ENCODE data around the gene IPO5.

Gene IPO5

GRCh38 chr13:97953376-97953970 lies at the start of gene IPO5:
Gene IPO5, plus strand, starts transcription at chr13:97953675. Its CDS starts 23,022 bp downstream, at chr13:97976697.
- DNase-seq (ENCODE audit: low spot score): no peak

DNA sequence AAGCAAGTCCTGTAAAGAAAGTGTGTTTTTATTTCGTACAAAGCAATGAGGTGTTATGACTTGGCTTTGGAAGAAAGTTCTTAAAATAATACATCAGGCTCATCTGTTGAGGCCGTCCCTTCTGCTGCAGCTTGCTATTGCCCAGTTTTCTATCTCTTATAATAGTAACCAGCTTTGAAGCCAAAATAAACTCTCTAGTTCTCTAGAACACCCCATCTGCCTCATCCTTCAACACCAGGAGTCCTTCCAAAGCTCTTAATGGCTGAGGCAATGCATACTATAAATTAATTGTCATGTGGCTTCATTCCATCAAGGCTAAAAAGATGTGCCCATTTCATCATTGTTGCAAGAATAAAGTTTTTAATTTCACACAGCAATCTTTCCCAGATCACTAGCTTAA lies 49.4 kb upstream of the IPO5 start:
- DNase-seq (ENCODE audit: low spot score): no peak

- no peak for DNase-seq (ENCODE audit: low spot score)
These were observed 48.0 kb upstream of the IPO5 start for GRCh38 chr13:97905517-97905916.

- no peak for DNase-seq (ENCODE audit: low spot score)
These were observed 42.0 kb upstream of the IPO5 start for GRCh38 chr13:97911311-97912138.

DNA sequence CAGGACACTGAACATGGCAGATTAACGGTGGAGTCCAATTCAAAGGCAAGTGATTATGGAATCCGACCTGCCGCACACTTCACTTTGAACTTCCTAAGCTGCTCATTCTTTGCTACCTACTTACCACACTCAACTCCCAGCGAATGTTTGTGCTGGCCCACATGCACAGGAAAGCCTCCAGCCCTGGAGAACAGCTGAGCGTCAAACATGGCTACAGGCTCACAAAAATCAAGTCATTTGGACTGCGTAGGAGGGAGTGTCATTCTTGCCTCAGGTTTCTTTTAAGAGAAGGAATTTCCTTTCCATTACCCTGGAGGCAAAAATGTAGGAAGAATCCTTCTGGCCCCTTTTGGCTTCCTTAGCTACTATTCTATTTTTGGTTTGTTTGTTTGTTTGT lies 41.3 kb upstream of the IPO5 start:
- no peak for DNase-seq (ENCODE audit: low spot score)

DNA sequence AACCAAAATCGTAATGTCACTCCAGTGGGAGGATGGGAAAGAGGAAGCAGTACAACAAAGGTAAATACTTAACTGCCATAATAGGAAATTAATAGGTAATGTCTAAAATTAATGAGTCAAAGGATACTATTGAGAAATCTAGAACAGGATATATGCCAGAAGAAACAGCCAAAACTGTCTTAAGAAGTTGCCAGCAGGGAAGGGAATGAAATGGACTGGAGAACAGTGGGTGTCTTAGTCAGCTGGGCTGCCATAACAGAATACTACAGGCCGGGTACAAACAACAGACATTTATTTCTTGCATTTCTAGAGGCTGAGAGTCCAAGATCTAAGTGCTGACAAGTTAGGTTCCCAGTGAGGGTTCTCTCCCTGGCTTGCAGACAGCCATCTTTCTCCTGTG lies 40.3 kb upstream of the IPO5 start:
- DNase-seq (ENCODE audit: low spot score): no peak

DNA sequence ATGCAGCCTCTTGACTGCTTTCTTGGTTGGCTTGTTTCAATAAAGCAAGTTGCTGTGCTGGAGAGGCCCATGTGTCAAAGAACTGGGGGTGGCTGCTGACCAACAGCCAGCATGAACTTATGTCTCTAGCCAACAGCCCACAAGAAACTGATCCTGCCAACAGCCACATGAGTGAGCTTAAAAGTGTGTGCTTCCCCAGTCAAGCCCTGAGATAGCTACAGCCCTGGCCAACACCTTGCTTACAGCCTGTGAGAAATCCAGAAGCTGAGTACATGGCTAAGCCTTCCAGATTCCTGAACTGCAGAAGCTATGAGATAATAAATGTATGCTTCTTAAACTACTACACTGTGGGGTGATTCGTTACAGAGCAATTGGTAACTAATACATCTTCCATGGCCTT lies 38.9 kb upstream of the IPO5 start:
- DNase-seq (ENCODE audit: low spot score): no peak

GRCh38 chr13:97921176-97921816 lies 32.2 kb upstream of the IPO5 start:
- no peak for DNase-seq (ENCODE audit: low spot score)

DNA sequence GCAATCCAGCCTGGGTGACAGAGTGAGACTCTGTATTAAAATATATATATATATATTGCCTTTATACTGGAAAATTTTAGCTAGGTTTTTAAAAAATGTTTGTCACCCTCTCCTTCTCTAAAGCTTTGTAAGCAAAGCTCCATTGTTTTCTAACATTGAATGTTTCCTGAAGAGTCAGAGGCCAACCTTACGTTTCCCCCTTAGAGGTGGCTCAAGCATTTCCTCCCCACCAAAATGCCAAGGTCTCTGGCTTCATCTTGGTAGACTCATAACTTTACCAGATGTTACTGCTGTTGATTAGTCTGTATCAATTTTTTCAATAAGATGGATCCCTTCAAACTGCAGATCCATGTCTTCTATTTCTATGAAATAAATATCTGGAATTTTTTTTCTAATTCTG lies 25.2 kb upstream of the IPO5 start:
- DNase-seq (ENCODE audit: low spot score): no peak

DNA sequence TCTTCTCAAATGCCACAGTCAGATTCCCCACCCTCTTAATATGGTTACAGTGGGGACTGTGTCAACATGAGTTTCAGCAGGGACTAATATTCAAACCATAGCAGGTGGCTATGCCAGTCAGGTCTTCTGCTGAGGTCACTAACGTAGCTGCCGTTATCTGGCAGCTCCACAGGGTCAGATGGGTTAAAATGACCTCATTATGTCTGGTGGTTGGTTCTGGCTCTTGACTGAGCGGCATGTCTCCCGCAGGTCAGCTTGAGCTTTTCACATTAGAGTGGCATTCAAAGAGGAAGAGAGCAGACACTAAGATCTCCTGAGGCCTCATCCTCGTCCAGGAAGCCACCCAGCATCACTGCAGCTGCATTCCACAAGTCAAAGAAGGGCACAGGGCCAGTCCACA lies 21.4 kb upstream of the IPO5 start:
- no peak for DNase-seq (ENCODE audit: low spot score)

DNA sequence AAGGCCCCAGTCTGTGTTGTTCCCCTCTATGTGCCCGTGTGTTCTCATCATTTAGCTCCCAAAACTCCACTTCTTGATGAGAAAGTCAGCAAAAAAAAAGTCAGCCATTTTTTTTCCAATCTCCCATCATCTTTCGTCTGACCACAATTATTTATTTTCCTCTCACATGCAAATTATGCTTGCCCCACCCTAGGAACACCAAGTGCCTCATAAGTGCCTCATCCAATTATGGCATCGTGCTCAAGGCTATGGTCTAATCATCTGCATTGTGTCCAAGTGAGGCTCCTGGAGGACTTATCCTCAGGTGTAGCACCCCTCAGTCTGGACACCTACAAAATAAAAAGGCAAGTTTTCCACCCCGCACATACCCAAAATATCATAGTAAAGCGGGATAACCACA lies 20.8 kb upstream of the IPO5 start:
- no peak for DNase-seq (ENCODE audit: low spot score)

- DNase-seq (ENCODE audit: low spot score): no peak
These were observed 19.7 kb upstream of the IPO5 start for GRCh38 chr13:97933776-97934175.

DNA sequence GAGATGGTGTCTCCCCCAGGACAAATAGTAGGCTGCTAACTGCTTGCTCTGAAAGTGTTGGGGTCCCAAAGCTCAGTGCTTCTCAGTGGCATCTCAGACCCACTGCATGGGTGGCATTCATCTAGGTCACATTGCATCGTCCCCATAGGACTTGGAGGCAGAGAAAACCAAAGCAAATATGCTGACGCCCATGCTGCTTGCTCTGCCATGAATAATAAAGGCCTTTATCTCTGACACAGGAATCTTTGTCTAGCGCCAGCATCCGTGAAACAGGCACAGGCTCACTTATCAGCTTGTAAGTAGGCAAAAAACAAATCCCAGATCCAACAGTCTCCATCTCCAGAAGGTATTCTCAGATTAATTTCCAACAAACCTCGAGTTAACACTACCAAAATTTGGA lies 18.9 kb upstream of the IPO5 start:
- DNase-seq (ENCODE audit: low spot score): no peak

- DNase-seq (ENCODE audit: low spot score): no peak
These were observed 18.4 kb upstream of the IPO5 start for GRCh38 chr13:97935071-97935470.

DNA sequence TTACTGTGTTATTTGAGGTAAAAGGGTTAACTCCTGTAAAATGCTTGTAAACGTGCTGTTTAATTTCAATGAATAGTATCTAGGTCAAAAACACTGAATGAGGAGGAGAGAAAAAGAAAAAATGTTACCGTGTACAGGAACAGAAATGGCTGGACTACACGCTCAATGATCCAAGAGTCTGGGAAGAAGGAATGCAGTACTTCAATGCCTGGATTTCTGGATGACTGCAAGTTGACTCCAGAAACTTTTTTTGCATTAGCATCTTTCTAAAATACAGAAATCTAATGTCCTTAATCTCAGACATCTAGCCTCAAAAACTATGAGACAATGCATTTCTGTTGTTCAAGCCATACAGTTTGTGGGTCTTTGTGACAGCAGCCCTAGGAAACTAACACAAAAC lies 17.4 kb upstream of the IPO5 start:
- no peak for DNase-seq (ENCODE audit: low spot score)

DNA sequence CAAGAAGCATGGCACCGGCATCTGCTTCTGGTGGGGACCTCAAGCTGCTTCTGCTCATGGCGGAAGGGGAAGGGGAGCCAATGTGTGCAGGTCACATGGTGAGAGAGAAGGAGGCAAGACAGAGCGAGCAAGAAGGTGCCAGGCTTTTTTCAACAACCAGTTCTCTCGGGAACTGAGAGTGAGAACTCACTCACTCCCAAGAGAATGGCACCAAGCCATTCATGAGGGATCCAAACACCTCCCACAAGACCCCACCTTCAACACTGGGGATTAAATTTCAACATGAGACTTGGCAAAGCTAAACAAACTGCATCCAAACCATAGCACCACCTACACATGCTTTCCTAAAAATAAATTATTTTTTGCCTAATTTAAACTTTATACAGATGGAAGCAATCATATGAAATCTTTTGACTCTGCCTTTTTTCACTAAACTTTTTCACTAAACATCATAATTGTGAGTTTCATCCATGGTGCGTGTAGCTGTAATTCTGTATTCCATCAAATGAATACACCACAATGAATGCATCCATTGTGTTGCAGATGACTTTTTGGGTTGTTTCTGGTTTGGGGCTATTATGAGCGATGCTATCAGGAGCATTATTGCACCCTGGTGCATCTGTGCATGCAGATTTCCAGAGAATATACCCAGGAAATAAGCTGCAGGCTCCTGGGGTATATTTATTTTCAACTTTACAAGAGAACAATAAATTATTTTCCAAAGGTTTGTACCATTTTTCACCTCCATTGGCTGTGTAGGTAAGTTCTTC lies 14.6 kb upstream of the IPO5 start:
- no peak for DNase-seq (ENCODE audit: low spot score)

GRCh38 chr13:97944396-97945029 lies 9.0 kb upstream of the IPO5 start:
- no peak for DNase-seq (ENCODE audit: low spot score)

DNA sequence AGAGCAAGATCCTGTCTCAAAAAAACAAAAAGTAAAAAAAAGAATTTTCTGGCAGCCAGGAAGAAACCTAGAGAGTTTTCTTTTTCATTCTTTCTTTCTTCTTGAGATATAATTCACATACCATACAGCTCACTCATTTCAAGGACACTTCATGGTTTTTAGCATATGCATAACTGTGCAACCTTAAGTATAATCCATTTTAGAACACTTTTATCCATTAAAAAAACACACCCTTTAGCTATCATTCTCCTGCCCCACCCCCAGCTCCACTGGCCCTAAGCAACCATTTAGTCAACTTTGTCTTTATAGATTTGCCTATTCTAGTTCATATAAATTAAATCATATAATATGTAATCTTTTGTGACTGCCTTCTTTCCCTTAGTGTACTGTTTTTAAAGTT lies 8.1 kb upstream of the IPO5 start:
- DNase-seq (ENCODE audit: low spot score): no peak

DNA sequence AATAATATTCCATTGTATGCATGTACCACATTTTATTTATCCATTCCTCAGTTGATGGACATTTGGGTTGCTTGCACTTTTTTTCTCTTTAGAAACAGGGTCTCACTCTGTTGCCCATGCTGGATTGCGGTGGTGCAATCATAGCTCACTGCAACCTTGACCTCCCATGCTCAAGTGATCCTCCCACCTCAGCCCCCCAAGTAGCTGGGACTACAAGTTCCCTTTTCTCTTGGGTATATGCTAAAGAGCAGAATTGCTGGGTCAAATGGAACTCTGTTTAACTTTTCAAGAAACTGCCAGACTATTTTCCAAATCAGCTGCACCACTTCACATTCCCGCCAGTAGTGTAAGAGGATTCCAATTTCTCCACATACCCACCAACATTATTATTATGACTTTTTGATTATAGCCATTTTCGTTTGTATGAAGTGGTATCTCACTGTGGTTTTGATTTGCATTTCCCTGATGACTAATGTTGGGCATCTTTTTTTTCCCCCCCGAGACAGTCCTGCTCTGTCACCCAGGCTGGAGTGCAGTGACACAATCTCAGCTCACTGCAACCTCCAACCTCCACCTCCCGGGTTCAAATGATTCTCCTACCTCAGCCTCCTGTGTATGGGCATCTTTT lies 7.6 kb upstream of the IPO5 start:
- no peak for DNase-seq (ENCODE audit: low spot score)

DNA sequence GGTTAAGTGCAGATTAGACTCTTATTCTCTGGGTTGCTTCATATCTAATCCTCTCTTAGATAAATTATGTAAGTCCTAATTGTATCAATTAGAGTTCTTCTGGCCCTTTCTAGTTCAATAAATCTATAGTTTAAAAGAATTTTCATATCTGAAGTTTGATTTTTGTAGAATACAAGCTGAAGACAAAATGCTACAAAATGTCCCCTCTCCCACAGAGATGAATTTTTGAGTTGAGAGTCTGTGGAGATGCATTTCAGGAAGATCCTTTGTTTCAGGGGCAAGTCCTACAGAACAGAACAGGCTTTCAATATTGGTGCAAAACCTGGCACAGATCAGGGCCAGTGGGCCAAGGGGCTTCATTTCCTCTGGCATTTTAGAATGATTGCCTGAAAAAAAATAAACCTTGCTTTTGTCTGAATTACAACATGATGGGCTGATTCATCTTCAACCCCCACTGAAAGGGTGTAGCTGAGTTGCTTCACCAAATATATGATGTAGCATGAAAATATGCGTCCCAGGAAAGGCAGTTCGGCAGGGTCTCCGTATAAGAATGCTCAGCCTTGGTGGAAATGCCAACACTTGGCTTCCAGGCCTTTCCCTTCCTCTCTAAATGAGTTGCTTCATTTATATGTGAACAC lies 6.4 kb upstream of the IPO5 start:
- no peak for DNase-seq (ENCODE audit: low spot score)

- no peak for DNase-seq (ENCODE audit: low spot score)
These were observed 5.4 kb upstream of the IPO5 start for GRCh38 chr13:97948041-97948440.

Measured in HuH-7.5 (cell line).